Rectal smooth muscle tissue (tissue), 1 donor: Measurements from ENCODE around the gene GOSR2.
"Not testable (repeated sequence)": the region's sequence is repeated elsewhere in the genome, so short reads cannot be mapped to it uniquely, and the experiment has no call there.

Experiments
- H3K27ac ChIP-seq: one replicate; pipeline ENCODE4 v1.7.0; 2013; ENCODE audit warnings: low read depth, low read length, inconsistent platforms
- H3K27me3 ChIP-seq: one replicate; pipeline ENCODE4 v1.7.0; 2013; ENCODE audit warnings: low read length; ENCODE audit not compliant: control insufficient read depth, insufficient read depth
- H3K36me3 ChIP-seq: one replicate; pipeline ENCODE4 v1.7.0; 2013; ENCODE audit warnings: low read length; ENCODE audit not compliant: control insufficient read depth, insufficient read depth
- H3K4me1 ChIP-seq: one replicate; pipeline ENCODE4 v1.7.0; 2013; ENCODE audit warnings: low read length; ENCODE audit not compliant: control insufficient read depth, insufficient read depth
- H3K4me3 ChIP-seq: one replicate; pipeline ENCODE4 v1.7.0; 2013; ENCODE audit warnings: low read length
- H3K9ac ChIP-seq: one replicate; pipeline ENCODE4 v1.7.0; 2013; ENCODE audit warnings: low read length

GOSR2 gene

DNA sequence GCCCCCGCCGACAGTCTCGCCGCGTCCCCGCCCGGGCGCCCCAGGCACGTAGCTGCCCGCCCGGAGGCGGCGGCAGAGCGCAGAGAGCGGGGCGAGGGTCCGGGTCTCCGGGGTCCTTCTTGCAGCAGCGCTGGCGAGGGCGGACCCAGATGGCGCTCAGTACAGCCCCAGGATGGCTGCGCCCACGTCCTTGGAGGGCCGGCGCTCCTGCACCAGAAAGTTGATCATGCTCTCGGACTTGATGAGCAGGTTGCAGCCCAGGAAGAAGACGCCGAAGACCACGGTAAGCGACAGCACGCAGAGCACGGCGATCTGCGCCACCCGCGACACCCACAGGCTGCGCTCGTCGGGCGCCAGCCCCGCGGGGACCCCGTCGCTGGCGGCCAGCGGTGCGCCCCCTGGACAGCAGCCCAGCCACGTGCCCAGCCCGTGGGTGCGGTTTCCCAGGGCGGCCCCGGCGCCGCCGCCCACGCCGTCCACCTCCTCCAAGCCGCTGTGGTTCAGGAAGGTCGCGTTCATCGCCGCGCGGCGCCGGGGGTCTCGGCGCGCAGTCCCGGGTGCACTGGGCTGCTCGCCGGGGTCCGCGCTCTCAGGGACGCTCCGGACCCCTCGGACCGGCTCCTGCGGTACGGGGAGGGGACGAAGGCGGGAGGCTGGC lies 55.7 kb downstream of the GOSR2 start:
- H3K27ac ChIP-seq = no peak overlapping the region
- no peaks in the 10 kb centered on the region for H3K4me1 ChIP-seq
- peaks cover 17% of the 10 kb centered on the region for H3K27me3 ChIP-seq
- peak overlapping the region; percentile 57 for H3K4me3 ChIP-seq
- H3K9ac ChIP-seq = no peak overlapping the region
- H3K36me3 ChIP-seq = no peaks in the 10 kb centered on the region

DNA sequence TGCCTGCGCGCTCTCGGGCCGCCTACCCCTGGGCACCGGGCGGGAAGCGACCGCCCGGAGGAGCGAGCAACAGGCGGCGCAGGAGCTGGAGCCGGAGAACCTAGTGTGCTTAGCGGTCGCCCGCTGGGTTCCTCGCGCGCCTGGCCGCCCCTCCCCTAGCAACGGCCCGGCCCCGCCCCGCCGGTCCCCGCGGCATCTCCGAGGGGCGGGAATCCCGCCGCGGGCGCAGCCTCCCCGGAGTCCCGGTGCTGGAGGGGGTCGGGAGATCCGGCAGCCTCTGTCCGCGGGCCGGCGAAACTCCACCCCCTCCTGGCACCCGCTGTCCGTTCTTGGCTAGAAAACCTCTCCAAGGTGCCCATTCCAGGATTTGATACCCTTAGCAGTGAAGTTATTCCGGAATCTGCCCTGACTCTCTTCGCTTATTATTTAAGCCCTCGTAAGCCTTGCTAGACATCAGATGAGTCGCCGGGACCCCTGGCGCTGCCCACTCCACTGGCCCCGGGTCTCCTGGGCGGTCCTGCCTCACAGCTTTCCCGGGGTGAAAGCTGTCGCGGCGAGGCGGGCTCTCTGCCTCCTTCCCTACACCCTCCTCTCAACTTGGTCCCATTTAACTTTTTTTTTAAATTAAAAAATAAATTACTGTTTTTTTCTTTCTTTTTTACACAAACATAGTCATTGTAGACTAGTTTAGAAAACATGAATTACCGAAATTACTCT lies 56.3 kb downstream of the GOSR2 start, which contains the start of gene RPRML:
Gene RPRML (minus strand): TSS at position 107 of the 717 bp plus-strand sequence. CDS start 246 bp downstream, outside the sequence.
- Histone ChIP-seq H3K4me1 (no peaks in the 10 kb centered on the region), H3K27me3 (peaks cover 17% of the 10 kb centered on the region), H3K9ac (no peak within 1 kb of the TSS), H3K36me3 (no peaks in the 10 kb centered on the region), H3K27ac (no peak within 1 kb of the TSS), H3K4me3 (peak within 1 kb of the TSS; percentile 57)

DNA sequence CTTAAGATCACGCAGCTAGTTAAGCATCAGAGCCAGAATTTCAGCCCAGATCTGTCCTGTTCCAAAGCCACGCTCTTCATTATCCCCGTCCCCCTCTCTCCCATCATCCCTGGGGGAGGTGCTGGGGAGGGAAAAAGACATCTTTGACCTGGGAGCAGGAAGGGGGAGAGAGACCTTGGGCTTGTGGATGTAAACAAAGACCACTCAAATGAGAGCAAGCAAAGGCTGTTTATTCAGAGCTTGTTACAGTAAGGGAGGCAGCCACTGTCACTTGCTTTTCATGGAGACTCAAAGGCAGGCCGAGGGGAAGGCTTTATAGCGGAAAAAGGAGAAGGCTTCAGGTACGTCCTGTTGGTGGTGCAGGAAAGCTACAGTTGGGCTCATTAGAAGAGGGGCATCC lies 59.6 kb downstream of the GOSR2 start:
- Histone ChIP-seq H3K4me3 (no peak overlapping the region), H3K4me1 (no peaks in the 10 kb centered on the region), H3K36me3 (no peaks in the 10 kb centered on the region), H3K9ac (no peak overlapping the region), H3K27ac (no peak overlapping the region), H3K27me3 (peaks cover 17% of the 10 kb centered on the region)

DNA sequence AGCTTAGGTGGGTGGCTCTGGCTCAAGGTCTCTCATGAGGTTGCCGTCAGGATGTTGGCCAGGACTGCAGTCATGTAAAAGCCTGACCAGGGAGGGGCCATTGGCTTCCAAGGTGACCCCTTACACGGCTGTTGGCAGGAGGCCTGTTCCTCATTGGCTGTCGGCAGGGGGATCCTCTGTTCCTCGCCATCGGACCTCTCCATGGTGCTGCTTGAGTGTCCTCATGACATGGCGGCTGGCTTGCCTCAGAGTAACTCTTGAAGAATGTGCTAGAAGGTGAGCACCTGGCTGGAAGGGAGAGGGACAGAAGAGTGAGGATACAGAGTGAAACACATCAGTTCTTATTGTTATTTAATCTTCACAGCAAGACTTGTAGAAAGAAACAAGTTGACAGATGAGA lies 60.8 kb downstream of the GOSR2 start:
- Histone ChIP-seq H3K27ac (no peak overlapping the region), H3K27me3 (peaks cover 7% of the 10 kb centered on the region), H3K4me1 (no peaks in the 10 kb centered on the region), H3K36me3 (no peaks in the 10 kb centered on the region), H3K4me3 (no peak overlapping the region), H3K9ac (no peak overlapping the region)

DNA sequence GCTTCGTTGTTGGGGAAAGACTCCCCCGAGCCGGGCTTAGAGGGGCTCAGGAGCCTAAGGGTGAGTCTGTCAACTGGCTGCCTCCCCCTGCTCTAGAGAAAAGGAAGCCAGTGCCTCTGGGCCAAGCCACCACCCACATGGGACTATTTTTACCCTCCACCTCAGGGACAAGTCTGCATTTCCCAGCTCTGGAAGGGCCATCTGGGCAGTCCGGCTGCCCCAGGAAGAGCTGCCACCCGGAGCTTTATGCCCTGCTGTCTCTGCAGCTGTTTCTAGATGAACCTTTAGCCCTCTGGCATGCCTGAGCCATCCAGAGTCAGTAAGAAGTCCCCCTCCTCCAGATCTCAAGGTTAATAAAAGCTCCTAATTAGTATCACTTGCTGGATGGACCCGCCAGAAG lies 61.4 kb downstream of the GOSR2 start:
- no peak overlapping the region for H3K27ac ChIP-seq
- H3K27me3 ChIP-seq = peaks cover 2% of the 10 kb centered on the region
- H3K4me3 ChIP-seq = peak overlapping the region; percentile 21
- H3K9ac ChIP-seq = no peak overlapping the region
- no peaks in the 10 kb centered on the region for H3K4me1 ChIP-seq
- no peaks in the 10 kb centered on the region for H3K36me3 ChIP-seq

DNA sequence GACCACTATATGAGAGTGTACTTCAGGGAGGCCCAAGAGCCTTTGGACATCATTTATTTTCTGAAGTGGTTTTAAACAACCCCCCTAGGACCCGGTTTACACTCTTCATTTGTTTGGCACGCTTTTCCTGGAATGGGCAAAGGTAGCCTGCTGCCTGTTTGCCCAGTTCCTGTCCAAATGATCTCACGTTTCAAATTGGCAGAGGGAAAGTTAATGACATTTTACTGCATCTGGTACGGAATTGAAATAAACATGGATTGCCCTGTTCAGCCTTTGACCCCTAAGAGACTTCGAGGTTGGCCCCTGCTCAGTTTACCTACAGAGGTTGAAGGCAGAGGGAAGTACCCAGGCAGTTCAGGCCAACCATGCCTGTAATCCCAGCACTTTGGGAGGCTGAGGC lies 61.9 kb downstream of the GOSR2 start:
- H3K27ac ChIP-seq = no peak overlapping the region

DNA sequence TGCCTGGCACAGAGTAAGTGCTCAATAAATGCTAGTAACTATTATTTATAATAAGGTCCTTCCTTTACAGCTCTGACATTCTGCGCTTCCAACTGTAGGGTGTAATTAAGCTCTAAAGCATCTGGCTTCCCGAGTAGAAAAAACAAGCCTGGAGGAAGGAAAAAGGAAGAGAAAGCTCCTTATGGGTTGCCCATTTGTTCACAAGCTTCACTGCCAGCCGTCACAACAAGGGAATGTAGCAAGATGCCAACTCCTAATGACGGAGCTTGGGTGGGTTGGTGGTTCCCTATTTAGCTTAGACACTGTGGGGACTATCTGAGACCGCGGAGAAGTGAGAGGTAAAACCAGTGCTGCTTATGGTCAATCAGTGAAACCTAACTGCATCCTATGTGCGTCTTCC lies 63.4 kb downstream of the GOSR2 start:
- Histone ChIP-seq H3K9ac (no peak overlapping the region), H3K4me3 (no peak overlapping the region), H3K4me1 (no peaks in the 10 kb centered on the region), H3K36me3 (no peaks in the 10 kb centered on the region), H3K27me3 (no peaks in the 10 kb centered on the region), H3K27ac (no peak overlapping the region)

More for the DNA sequence above, 61.9 kb downstream of the GOSR2 start:
- H3K4me1 ChIP-seq = no peaks in the 10 kb centered on the region
- no peaks in the 10 kb centered on the region for H3K27me3 ChIP-seq
- H3K4me3 ChIP-seq = no peak overlapping the region
- no peaks in the 10 kb centered on the region for H3K36me3 ChIP-seq
- no peak overlapping the region for H3K9ac ChIP-seq

DNA sequence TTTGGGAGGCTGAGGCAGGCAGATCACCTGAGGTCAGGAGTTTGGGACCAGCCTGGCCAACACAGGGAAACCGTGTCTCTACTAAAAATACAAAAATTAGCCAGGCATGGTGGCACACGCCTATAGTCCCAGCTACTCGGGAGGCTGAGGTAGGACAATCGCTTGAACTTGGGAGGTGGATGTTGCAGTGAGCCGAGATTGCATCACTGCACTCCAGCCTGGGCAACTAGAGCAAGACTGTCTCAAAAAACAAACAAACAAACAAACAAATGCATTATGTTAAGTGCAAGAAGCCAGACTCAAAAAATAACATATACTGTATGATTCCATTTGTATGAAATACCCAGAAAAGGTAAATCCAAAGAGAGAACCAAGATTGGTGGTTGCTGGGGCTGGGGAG lies 65.0 kb downstream of the GOSR2 start:
- H3K4me1 ChIP-seq, H3K9ac ChIP-seq, H3K27me3 ChIP-seq: not testable (repeated sequence)

DNA sequence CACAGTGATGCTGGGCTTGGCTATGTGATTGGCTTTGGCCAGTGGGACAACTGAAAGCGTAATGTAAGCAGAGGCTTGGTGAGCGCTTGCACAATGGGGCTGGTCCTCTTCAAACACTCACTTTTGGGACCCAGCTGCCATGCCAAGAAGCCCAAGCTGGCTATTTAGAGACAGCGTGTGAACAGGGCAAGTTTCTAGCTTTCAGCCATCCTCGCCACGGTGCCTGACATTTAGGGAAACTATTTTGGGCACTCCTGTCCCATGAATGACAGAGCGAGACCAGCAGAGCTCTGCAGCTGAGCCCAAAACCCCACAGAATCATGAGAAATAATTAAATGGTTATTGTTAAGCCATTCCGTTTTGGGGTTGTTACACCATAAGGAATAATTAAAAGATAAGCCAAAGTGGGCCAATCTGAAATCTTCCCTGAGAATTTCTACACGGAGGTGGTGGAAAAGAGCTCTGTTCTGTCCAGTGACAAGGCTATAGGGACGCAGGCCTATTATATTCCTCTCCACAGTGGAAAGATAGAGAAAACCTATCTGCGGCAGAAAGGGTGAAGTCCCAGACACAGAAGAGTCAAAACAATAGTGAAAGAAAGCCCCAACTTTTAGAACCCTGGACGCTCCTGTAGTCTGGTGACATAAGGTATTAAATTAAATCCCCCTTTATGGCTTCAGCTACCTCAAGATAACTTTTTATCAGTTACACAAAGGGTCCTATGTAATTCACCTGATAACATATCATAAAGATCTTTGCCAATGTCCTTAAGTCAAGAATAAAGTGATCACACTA lies 66.9 kb downstream of the GOSR2 start:
- no peak overlapping the region for H3K9ac ChIP-seq
- H3K4me3 ChIP-seq = no peak overlapping the region
- no peaks in the 10 kb centered on the region for H3K4me1 ChIP-seq
- no peak overlapping the region for H3K27ac ChIP-seq
- no peaks in the 10 kb centered on the region for H3K36me3 ChIP-seq
- H3K27me3 ChIP-seq = no peaks in the 10 kb centered on the region

More for the DNA sequence above, 65.0 kb downstream of the GOSR2 start:
- not testable (repeated sequence) for H3K27ac ChIP-seq, H3K36me3 ChIP-seq, H3K4me3 ChIP-seq

DNA sequence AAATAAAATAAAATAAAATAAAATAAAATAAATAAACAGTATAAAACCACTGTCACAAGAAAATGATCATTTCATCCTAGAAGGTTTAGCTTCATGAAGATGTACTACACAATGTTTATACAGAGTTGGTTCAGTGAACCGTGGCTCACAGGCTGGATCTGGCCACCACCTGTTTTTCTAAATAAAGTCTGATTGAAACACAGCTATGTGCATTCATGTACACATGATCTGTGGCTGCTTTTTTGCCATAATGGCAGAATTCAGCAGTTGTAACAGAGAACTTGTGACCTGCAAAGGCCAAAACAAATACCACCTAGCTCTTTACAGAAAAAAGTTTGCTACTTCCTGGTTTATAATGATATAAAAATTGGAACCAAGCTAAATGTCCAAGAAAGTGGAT lies 68.7 kb downstream of the GOSR2 start:
- H3K27ac ChIP-seq = no peak overlapping the region
- H3K4me1 ChIP-seq = no peaks in the 10 kb centered on the region
- no peak overlapping the region for H3K4me3 ChIP-seq
- no peaks in the 10 kb centered on the region for H3K27me3 ChIP-seq
- H3K9ac ChIP-seq = no peak overlapping the region
- no peaks in the 10 kb centered on the region for H3K36me3 ChIP-seq
